C4-2B (cell line): ENCODE results near the gene KRTAP1-4.

Source experiments
- H3K27ac ChIP-seq: fragments of 450-650 bp; 2 replicates; pipeline ENCODE4 v1.5.1; 2017
- ZFX ChIP-seq: fragments of 450-650 bp; IDR thresholded peaks from 2 replicates; pipeline ENCODE4 v1.6.1; 2017
- TF ChIP-seq, protein P1 (sequence below): fragments of 450-650 bp; conservative IDR thresholded peaks from 2 replicates; pipeline ENCODE4 v1.5.1; 2017; ENCODE audit warnings: mild to moderate bottlenecking

KRTAP1-4 gene

GRCh38 chr17:41026715-41027471 lies 3.1 kb downstream of the KRTAP1-4 start, which contains the start of gene KRTAP1-5:
KRTAP1-5 (minus strand) TSS chr17:41027208; CDS start chr17:41027155, 53 bp downstream.
- no peak for TF ChIP-seq ZFX
- H3K27ac ChIP-seq, result no peak within 1 kb of the TSS

DNA sequence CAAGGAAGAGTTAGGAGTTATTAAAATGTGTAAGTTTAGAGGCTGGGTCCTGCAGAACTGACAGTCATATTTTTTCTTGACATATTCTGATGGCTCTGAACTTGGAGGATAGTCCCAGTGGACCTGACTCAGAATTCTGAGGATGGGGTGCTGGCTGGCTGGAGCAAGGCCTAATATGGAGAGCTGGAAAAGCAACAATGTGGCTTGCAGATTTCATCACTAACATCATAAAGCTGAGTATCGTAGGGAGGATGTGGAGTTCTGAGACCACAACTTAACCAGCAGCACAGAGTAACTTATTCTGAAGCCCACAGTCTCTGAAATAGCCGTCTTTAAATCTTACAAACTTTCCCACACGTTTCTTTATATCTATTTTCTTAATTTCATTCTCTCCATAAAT lies 5.3 kb downstream of the KRTAP1-4 start:
- no peak overlapping the region; the same call in 1 of the 2 replicates for H3K27ac ChIP-seq

GRCh38 chr17:41020336-41020735 lies 9.7 kb downstream of the KRTAP1-4 start:
- TF ChIP-seq, protein P1, sequence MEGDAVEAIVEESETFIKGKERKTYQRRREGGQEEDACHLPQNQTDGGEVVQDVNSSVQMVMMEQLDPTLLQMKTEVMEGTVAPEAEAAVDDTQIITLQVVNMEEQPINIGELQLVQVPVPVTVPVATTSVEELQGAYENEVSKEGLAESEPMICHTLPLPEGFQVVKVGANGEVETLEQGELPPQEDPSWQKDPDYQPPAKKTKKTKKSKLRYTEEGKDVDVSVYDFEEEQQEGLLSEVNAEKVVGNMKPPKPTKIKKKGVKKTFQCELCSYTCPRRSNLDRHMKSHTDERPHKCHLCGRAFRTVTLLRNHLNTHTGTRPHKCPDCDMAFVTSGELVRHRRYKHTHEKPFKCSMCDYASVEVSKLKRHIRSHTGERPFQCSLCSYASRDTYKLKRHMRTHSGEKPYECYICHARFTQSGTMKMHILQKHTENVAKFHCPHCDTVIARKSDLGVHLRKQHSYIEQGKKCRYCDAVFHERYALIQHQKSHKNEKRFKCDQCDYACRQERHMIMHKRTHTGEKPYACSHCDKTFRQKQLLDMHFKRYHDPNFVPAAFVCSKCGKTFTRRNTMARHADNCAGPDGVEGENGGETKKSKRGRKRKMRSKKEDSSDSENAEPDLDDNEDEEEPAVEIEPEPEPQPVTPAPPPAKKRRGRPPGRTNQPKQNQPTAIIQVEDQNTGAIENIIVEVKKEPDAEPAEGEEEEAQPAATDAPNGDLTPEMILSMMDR, result no peak
- no peak for TF ChIP-seq ZFX

More for the DNA sequence above, 5.3 kb downstream of the KRTAP1-4 start:
- no peak for TF ChIP-seq ZFX
- TF ChIP-seq, protein P1, result no peak

DNA sequence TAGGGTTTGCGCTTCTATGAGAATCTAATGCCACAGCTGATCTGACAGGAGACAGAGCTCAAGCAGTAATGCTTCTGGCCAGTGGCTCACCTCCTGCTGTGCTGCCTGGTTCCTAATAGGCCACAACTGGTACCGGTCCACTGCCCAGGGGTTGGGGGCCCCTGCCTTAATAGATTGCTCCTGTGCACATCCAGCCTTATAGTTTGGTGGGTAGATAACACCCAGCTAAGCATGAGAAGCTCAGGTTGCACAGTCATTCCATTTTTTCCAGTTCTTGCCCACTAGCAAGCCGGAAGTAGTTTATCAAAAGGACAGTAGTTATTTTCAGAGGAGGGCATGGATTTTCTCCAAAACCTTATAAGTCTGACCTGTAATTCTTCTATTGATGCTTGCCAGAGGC lies 10.6 kb downstream of the KRTAP1-4 start:
- no peak for TF ChIP-seq ZFX
- TF ChIP-seq, protein P1, result no peak
- no peak overlapping the region for H3K27ac ChIP-seq

More at GRCh38 chr17:41020336-41020735, 9.7 kb downstream of the KRTAP1-4 start:
- no peak overlapping the region for H3K27ac ChIP-seq

DNA sequence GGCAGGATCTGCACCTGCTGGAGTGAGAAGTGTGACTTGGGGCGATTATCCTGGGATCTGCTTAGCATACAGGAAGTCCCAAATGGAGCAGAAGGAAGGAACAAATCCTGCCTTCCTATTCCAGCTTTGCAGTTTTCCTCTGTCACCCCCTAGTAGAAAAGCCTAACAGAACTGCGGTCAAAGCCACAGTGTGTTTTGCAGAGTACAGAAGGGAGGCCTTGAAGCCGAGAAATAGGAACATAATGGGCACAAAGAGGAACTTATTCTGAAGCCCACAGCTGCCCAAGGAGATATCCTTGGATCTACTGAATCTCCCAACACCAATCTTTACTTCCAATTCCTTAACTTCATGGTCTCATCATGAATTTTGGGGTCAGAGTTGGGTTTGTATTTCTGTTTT lies 11.5 kb downstream of the KRTAP1-4 start:
- no peak overlapping the region for H3K27ac ChIP-seq

DNA sequence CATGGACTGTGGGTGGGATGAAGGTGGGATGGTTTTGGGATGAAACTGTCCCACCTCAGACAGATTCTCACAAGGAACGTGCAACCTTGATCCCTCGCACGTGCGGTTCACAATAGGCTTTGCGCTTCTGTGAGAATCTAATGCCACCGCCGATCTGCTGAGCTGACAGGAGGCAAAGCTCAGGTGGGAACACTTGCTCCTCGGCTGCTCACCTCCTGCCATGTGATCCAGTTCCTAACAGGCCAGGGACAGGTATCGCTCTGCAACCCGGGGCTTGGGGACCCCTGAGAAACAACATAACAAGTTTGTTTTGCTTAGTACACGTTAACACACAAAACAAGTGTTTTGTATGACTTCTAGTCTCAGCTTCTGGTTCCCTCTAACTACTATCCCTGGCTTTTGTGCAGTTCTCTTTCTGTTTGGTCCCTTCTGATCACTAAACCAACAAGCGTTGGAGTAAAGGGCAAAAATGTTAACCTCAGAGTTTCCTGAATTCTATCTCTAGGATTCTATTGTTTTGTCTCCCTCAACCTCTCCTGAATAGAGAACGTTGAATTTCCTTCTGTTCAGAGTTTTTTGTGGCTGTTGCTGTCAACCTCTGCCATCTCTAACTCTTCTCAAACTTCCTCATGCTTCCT lies 13.3 kb downstream of the KRTAP1-4 start:
- TF ChIP-seq, protein P1, result no peak
- no peak for TF ChIP-seq ZFX
- H3K27ac ChIP-seq, result no peak overlapping the region

More for the DNA sequence above, 11.5 kb downstream of the KRTAP1-4 start:
- no peak for TF ChIP-seq ZFX
- TF ChIP-seq, protein P1, result no peak

- no peak overlapping the region for H3K27ac ChIP-seq
- TF ChIP-seq, protein P1, result no peak
- TF ChIP-seq ZFX, result no peak
Measured at GRCh38 chr17:41015454-41015853, 14.5 kb downstream of the KRTAP1-4 start.
